HG02884 (cell line): ENCODE data around the gene SNRPD3.
"Not testable (repeated sequence)": the region's sequence is repeated elsewhere in the genome, so short reads cannot be mapped to it uniquely, and the experiment has no call there.

Experiments
- ATAC-seq: cut with Tn5 transposase; IDR thresholded peaks from one replicate; pipeline ENCODE4 v1.9.1; 2021; ENCODE audit warnings: mild to moderate bottlenecking, moderate library complexity; ENCODE audit not compliant: unreplicated experiment

The SNRPD3 gene

DNA sequence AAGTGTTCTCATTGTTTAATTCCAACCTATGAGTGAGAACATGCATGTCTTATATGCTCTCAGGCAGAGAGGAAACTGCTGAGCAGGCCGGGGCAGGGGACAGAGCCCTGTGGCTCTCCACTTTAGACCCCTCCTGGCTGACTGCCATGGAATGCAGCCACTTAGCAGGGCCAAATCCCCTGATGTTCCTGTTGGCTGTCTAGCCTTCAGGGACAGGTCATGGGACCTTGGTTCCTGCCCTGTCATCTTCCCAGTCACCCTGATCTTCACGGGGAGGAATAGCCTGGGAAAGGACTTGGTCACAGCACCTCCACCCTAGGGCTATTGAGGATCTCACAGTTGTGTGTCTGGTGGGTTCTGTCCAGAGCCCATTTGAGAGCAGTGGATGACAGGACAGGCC is 50.5 kb downstream of the SNRPD3 start:
- not testable (repeated sequence) for ATAC-seq

DNA sequence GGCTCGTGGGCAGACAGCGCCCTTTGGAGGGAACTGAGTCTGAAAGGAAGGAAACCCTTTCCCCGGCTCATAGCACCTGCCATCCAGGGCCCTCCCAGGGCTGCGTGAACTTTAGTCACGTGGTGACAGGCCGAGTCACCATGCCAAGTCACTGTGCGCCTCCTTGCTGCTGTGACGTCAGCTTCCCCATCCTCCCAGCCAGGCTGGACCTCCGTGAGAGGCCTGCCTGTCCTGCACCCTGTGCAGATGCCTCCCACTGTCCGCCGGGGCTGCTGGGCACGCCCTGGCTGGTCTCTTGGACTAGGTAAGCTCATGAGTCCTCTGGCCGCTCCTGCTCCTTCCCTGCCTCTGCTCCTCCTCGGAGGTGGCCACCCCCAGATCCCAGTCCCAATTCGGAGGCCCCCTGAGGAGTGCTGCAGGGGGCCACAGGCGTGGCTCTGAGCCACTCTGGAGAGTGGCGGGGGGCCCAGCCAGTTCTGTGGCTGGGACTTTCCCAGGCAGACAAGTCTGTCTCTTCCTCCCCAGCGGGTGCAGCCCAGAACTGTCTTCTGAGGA is 51.7 kb downstream of the SNRPD3 start:
- not testable (repeated sequence) for ATAC-seq

DNA sequence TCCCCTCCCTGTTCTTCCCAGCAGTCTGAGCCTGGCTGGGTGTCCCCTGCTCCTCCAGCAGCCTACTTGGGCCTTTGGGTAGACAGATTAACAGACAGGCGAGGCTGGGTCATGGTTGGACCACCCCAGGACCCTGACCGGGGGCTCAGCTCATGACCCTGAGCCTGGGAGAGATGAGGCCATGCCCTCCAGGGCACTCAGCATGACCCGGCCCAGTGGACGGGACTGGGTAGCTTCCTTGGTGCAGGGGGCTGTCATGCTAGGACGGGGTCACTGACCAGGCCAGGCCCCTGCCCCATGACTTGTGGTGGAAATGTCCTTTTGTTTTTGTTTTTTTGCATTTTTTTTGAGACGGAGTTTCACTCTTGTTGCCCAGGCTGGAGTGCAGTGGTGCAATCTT is 52.5 kb downstream of the SNRPD3 start:
- ATAC-seq: not testable (repeated sequence)

DNA sequence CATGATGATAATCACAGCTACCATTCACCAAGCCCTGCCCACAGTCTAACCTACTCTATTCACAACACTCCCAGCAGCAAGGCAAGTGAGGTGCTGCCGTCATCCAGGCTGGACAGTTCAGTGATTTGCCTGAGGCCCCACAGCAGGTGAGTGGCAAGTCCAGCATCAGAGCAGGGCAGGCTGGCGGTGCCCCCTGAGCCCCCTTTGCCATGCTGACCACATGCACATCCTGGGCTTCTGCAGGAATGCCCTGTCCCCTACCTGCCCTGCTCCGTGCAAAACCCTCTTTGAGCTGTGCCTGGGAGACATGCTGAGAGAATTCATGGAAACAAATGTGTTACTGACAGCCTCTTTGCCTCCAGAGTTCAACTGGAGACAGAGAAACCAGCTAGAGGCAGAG is 54.1 kb downstream of the SNRPD3 start:
- ATAC-seq: not testable (repeated sequence)

DNA sequence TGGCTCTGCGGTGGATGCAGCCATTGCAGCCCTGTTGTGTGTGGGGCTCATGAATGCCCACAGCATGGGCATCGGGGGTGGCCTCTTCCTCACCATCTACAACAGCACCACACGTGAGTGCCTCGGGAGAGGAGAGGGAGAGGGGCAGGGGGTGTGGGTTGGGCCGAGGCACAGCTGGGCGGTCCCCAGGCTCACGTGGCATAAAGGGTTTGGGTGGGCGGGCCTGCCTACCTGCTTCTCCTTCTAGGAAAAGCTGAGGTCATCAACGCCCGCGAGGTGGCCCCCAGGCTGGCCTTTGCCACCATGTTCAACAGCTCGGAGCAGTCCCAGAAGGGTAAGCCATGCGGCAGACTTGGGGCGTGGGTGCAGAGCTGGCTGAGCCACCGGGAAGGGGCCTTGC is 59.0 kb downstream of the SNRPD3 start:
- not testable (repeated sequence) for ATAC-seq

DNA sequence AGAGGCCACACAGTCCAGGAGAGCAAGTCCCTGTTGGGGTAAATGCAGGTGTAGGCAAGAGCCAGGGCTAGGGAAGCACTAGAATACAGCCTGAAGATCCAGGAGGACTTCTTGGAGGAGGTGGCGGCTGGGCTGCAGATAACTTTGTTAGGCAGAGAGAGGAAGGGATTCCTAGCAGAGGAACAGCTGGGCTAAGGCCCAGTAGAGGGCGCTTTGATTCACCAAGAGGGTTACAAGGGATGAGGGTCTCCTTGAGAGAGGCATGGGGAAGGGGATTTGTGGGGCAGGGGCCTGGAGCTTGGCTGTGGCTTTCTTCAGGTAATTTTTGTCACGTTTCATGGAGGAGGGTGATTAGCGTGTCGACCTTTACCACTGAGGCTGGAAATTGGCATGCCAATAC is 65.4 kb downstream of the SNRPD3 start:
- ATAC-seq: not testable (repeated sequence)

DNA sequence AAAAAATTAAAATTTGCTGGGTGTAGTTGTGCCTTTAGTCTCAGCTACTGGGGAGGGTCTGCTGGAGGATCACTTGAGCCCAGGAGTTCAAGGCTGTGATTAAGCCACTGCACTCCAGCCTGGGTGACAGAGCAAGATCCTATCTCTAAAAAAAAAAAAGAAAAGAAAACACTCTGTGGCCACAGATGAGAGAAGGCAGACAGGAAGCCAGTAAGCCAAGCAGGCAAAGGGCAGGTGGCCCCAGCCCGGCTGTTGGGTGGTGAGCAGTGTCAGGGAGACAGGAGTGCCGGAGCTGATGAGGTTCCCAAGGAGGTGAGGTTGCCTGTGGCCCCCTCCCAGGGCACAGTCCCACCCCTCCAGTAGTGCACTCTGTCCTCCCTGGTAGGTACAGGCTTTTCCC is 66.8 kb downstream of the SNRPD3 start:
- ATAC-seq: not testable (repeated sequence)
